ENCODE measurements around the gene KIRREL1.
"Not testable (repeated sequence)": the region's sequence is repeated elsewhere in the genome, so short reads cannot be mapped to it uniquely, and the experiment has no call there.

DNA sequence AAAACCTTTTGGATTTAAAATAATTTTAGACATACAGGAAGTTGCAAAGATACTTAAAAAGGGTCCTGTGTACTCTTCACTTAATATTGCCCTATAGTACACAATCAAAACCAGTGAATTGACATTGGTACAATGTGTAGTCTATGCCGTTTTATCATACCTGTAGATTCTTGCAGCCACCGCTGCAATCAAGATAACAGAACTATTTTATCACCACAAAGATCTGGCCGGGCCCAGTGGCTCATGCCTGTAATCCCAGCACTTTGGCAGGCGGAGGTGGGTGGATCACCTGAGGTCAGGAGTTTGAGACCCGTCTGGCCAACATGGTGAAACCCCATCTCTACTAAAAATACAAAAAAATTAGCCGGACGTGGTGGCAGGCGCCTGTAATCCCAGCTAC, 135.1 kb downstream of the KIRREL1 start:
- not testable (repeated sequence) for TF ChIP-seq SIN3A (conservative IDR thresholded peaks at IDR 0.05 in 1 of 2, IDR thresholded peaks at IDR 0.05 in 1 of 2; ENCODE audit: low read depth in 1 of 2, low read length in 2 of 2); MAX (IDR thresholded peaks at IDR 0.05); POLR2A (IDR thresholded peaks at IDR 0.05; ENCODE audit: control extremely low read depth in 1 of 2, low read depth in 2 of 2, low read length in 2 of 2)
- TF ChIP-seq, protein P1, sequence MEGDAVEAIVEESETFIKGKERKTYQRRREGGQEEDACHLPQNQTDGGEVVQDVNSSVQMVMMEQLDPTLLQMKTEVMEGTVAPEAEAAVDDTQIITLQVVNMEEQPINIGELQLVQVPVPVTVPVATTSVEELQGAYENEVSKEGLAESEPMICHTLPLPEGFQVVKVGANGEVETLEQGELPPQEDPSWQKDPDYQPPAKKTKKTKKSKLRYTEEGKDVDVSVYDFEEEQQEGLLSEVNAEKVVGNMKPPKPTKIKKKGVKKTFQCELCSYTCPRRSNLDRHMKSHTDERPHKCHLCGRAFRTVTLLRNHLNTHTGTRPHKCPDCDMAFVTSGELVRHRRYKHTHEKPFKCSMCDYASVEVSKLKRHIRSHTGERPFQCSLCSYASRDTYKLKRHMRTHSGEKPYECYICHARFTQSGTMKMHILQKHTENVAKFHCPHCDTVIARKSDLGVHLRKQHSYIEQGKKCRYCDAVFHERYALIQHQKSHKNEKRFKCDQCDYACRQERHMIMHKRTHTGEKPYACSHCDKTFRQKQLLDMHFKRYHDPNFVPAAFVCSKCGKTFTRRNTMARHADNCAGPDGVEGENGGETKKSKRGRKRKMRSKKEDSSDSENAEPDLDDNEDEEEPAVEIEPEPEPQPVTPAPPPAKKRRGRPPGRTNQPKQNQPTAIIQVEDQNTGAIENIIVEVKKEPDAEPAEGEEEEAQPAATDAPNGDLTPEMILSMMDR (IDR thresholded peaks at IDR 0.05; ENCODE audit: control extremely low read depth in 1 of 3, insufficient read depth in 1 of 3, low read depth in 1 of 3, low read length in 3 of 3), result not testable (repeated sequence)
